Measurements from ENCODE around the gene MYO9B. TPM values are rescaled to one million over a fixed set of nuclear protein-coding genes. Genes with fewer than 3 reads are reported as not detected.

The MYO9B gene
- total RNA-seq, 1 experiment from 2014 or later: 68.3 TPM

DNA sequence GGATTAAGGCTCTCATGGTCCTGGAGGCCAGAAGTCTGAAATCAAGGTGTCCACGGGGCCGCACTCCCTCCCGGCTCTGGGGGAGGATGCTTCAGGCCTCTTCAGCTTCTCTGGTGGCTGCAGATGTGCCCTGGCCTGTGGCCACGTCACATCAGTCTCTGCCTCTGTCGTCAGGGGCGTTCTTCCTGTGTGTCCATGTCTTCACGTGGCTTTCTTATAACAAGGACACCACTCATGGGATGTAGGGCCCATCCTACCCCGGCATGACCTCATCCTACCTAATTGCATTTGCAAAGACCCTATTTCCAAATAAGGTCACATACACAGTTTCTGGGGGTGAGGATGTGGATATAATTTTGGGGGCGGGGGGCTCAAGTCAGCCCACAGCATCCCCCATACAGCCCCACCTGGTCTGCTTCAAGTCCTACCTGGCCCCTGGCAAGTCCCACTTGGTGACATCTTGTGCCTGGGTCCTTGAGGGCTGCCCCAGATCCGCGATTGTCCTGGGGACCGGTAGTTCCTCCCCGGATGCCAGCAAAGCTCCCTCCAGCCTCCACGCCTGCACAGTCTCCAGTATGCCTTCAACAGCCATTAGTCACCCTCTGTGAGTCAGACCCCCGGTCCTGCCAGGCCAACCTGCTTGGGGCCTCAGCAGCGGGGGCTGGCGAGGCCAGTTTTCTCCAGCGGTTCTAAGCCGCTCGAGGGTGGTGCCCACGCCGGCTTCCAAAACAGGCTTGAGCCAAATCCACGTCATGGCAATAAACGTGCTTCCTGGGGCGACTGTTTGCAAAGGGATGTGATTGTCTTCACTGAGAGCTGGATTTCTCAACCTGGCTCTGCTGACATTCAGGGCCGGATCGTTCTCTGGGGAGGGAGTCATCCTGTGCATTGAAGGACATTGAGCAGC, 32.2 kb downstream of the MYO9B start:
- no peaks in the 10 kb centered on the region for H4K20me1 ChIP-seq (ENCODE audit: low read length)

GRCh38 chr19:17108453-17108784, 32.8 kb downstream of the MYO9B start:
- Histone ChIP-seq H3K36me3 (ENCODE audit: low read depth, low read length) (peaks cover under 1% of the 10 kb centered on the region; the same call in 1 of the 2 replicates), H3K27me3 (ENCODE audit: low read length) (no peaks in the 10 kb centered on the region), H3K4me1 (ENCODE audit: insufficient read depth, low read length) (peaks cover 16% of the 10 kb centered on the region), H3K27ac (ENCODE audit: low read length) (peak overlapping the region; percentile 91), H2AFZ (ENCODE audit: low read length) (no peak overlapping the region), H3K4me2 (ENCODE audit: low read length) (peak overlapping the region; percentile 48), H3K9me2 (replicated peaks; ENCODE audit: low read length) (no peaks in the 10 kb centered on the region), H3K9ac (ENCODE audit: low read length) (peak overlapping the region; percentile 40), H3K9me3 (ENCODE audit: low read length) (no peaks in the 10 kb centered on the region), H4K20me1 (ENCODE audit: low read length) (no peaks in the 10 kb centered on the region), H3K79me2 (ENCODE audit: low read length) (peaks cover 48% of the 10 kb centered on the region), H3F3A (ENCODE audit: low read length, unreplicated experiment) (peaks cover 5% of the 10 kb centered on the region), H3K4me3 (ENCODE audit: low read length) (peak overlapping the region; percentile 4; the same call in 1 of the 2 replicates)
- TF ChIP-seq EZH2phosphoT487 (IDR thresholded peaks at IDR 0.05; ENCODE audit: borderline replicate concordance, low read length): no peak
- TF ChIP-seq CTCF (conservative IDR thresholded peaks at IDR 0.05; ENCODE audit: low read depth, low read length): no peak
- BruUV-seq (replicated peaks): TSS peak; percentile 17
- CTCF ChIA-PET: interaction anchor here (0.5 to 0.6 kb wide), 2 partner anchors 658 to 1038 kb away, joined by 3 to 9 read pairs; no protein-coding TSS in a partner anchor
- intact Hi-C loops (cut with micrococcal nuclease): loop anchor here (1.0 to 2.0 kb wide), 2 partner anchors 26 to 28 kb away; no protein-coding TSS in a partner anchor
- POLR2A ChIA-PET (ENCODE audit: unreplicated experiment): interaction anchor here (0.6 to 0.7 kb wide), 3 partner anchors 9 to 47 kb away, joined by 3 to 18 read pairs (median 4); no protein-coding TSS in a partner anchor
- DNase-seq (no peak), ATAC-seq (no peak)

More for the DNA sequence above, 32.2 kb downstream of the MYO9B start:
- peak overlapping the region; percentile 57 for H3K9ac ChIP-seq (ENCODE audit: low read length)
- TSS peak; percentile 90 for BruUV-seq (replicated peaks)
- TF ChIP-seq EZH2 (IDR thresholded peaks at IDR 0.05; ENCODE audit: low read length, unreplicated experiment) (no peak), CTCF (conservative IDR thresholded peaks at IDR 0.05; ENCODE audit: low read depth, low read length) (no peak), EZH2phosphoT487 (IDR thresholded peaks at IDR 0.05; ENCODE audit: borderline replicate concordance, low read length) (no peak)
- H3K36me3 ChIP-seq (ENCODE audit: low read depth, low read length): peaks cover 7% of the 10 kb centered on the region
- ChIA-PET POLR2A (ENCODE audit: unreplicated experiment) (interaction anchor here (0.6 to 0.7 kb wide), 2 partner anchors 8 to 24 kb away, joined by 3 to 18 read pairs; no protein-coding TSS in a partner anchor), CTCF (interaction anchor here (0.6 kb wide), 2 partner anchors 782 to 1037 kb away, joined by 4 to 9 read pairs; no protein-coding TSS in a partner anchor)
- no peaks in the 10 kb centered on the region for H3K9me2 ChIP-seq (replicated peaks; ENCODE audit: low read length)
- intact Hi-C loops (cut with micrococcal nuclease): loop anchor here (1.0 to 2.0 kb wide), 2 partner anchors 27 kb away; no protein-coding TSS in a partner anchor
- peak overlapping the region; percentile 54; the same call in 1 of the 2 replicates for H2AFZ ChIP-seq (ENCODE audit: low read length)
- ATAC-seq: peak; percentile 98
- DNase-seq: peak; percentile 99
- H3K4me3 ChIP-seq (ENCODE audit: low read length): peak overlapping the region; percentile 15; the same call in 1 of the 2 replicates
- peaks cover 50% of the 10 kb centered on the region for H3K79me2 ChIP-seq (ENCODE audit: low read length)
- H3F3A ChIP-seq (ENCODE audit: low read length, unreplicated experiment): peaks cover 5% of the 10 kb centered on the region
- H3K27ac ChIP-seq (ENCODE audit: low read length): peak overlapping the region; percentile 91
- H3K9me3 ChIP-seq (ENCODE audit: low read length): no peaks in the 10 kb centered on the region
- peaks cover 16% of the 10 kb centered on the region for H3K4me1 ChIP-seq (ENCODE audit: insufficient read depth, low read length)
- no peaks in the 10 kb centered on the region for H3K27me3 ChIP-seq (ENCODE audit: low read length)
- H3K4me2 ChIP-seq (ENCODE audit: low read length): peak overlapping the region; percentile 72
